Activated CD4-positive, alpha-beta T cell treated with anti-CD3 and anti-CD28 coated beads, Interleukin-10, Interleukin-2, amounts not matched to agents 100 ng/mL and 50 ng/mL, durations not matched to agents 16 hours and 8 hours (primary cell): ENCODE results near the gene MTCL3.
"Not testable (repeated sequence)": the region's sequence is repeated elsewhere in the genome, so short reads cannot be mapped to it uniquely, and the experiment has no call there.

ENCODE experiments used
- DNase-seq: peaks from one replicate; pipeline ENCODE4 v3.0.0-alpha.2; 2020

Gene MTCL3

DNA sequence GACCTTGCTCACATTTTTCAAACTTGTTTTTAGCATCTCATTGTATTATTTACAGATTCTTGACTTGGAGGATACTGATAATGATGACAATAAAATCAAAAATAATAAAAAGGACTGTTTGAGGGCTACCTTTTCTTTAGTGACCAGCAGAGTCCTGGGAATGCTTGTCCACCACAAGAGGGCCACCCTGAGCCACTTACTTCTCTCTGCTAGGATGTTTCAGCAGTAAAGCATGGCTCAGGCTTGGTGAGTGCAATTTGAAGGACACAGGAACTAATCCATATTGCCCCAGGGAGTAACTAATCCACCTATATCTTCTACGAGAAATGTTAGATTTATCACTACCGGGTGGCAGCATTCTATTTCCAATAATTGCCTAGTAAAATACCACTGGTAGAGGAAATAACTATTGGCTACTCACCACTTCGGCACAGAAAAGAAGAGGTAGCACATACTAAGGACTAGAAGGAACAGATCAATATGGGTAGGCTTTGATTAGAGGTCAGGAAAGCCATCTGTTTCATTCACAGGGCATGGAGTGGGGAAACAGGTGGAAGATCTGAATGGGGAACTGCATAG lies 54.2 kb downstream of the MTCL3 start:
- peak; percentile 69 for DNase-seq

DNA sequence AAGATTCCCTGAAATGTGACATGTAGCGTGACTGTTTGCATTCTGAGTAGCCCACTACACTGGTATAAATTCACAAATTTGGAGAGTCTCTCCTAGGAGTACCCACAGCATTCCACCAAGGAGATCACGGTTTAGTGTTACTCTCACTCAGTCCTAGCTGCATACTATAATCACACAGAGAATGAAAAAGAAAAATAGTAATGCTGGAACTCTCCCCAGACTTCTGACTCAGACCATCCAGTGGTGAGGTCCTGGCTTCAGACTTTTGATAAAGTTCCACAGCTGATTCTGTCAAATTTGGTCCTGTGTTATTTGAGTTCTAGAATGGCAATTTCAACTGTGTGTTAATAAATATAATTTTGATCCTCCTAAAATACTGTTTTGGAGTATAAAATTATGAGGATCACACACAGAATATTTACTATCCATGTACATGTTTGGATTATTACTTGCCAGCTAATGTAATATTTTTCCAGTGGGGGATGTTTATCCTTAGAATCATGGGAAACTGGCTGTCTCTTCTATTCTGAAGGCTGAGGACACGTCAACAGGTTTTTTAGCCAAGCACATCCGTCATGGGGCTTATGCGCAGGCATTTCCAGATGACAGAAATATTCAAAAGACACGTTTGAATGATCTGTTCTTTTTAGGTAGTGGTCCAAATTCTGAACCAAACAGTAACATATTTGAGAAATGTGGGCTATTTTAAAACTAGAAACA lies 54.8 kb downstream of the MTCL3 start:
- DNase-seq: no peak

DNA sequence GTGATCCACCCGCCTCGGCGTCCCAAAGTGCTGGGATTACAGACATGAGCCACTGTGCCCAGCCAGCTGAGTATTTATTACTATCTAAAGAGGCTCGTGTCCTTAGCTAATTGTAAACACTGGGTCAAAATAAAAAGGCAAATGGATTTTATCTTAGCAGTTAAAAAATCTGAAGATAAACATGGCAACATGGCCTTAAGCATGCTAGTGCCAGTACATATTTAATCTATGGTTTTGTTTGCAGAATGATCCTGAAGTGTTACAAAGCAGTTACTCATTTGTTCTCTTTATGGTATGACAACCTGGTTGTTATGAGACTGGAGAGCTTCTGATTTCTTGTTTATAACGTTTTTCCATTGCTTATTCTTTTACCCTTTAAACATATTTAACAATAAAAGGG lies 56.1 kb downstream of the MTCL3 start:
- no peak for DNase-seq

DNA sequence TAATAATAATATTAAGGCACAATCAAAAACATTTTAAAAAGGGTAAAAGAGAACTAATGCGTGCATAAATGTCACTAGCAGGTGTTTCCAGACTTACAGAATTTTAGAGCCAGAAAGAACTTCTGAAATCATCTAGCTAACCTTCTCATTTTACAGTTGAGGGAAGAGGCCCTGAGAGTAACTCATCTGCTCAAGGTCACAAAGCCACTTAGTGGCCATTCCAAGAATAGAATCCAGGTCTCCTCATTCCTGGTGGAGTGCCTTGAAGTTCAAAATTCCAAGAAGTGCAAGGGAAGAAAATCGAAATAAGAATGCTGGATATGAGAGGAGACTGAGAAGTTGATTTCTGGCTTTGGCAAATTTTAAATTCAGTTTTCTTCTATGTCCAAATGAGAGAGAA lies 56.8 kb downstream of the MTCL3 start:
- DNase-seq: no peak

GRCh38 chr6:127460465-127460864 lies 58.7 kb downstream of the MTCL3 start:
- peak; percentile 15 for DNase-seq

DNA sequence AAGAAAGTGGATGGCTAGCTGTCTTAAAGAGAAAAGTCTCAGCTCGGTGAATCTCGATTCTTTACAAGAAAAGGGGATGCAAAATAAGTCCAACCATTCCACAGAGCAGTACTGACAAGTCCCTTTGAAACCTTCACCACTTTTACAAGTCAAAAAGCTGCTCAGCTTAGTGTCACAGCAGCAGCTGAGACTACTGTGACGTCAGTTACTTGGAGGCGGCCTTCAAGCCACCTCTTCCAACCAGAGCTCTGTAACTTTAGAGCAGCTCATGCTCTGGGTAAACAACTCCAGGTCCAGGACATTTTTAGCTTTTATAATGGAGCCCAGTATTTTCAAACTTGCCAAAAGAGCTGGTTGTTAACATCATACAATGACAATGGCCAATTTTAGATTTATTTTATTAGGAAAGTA lies 59.9 kb downstream of the MTCL3 start, which contains the start of gene KIAA0408:
TSS of gene KIAA0408 (minus strand) at position 159 of the 411 bp plus-strand sequence. CDS start 5,408 bp downstream, outside the sequence.
- no peak for DNase-seq

DNA sequence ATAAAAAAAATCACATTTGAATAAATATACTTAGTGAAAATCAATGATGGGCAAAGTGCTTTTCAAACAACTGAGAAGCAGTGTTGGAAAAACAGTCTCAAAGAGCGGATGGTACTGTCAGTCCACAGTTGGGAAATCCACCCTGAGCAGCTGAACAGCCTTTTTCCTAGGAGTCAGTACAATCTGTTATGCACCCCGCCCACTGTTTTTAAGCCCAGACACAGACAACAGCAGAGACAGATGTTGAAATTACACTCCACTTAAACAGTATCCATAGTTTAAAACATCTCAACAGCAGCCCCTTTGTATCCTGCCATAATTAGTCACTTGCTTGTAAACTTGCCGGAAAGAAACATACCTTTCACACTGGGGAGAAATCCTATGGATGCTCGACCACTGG lies 60.3 kb downstream of the MTCL3 start:
- no peak for DNase-seq

DNA sequence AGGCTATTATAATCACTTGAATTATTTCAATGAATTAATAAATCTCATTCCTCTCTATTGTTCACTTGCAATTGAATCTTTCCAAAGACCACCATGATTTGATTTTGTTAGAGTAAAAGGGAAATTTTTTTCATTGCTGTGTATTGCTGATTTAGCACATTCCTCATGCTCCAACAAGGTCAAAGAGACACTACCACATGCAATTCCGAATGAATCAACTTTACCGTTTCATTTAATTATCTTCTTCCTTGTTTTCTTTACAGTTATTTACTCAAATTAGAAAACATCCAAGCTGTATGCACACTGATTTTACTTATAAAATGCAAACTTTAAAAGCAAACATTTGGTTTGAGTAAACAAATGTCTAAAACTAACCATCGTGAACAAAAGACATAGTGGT lies 60.9 kb downstream of the MTCL3 start:
- no peak for DNase-seq

DNA sequence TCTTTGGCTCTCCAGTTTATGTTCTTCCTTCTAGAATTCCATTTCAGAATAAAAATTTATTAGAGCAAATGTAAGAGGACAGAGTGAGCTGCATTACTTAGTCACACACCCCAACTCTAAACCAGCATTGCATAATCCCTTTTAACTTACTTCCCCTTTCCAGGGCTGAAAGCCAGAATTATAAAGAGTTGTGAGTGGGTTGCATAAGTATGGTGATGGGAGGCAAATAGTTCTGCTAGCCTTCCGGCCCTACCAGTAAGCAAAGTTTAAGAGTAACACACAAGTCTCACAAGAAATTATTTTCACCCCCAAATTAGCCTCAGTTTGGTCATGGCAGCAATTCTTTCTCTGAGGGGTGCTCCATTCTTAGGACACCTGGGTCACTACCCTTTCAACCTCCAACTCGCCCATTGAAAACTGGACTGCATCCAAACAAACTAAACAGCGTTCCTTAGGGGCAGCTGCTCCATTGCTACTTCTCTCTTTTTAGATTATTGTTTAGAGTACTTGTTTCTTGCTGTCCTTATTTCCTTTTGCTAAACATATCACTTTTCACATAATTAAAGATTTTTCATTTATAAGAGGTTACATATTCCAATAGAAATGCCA lies 61.6 kb downstream of the MTCL3 start:
- DNase-seq: no peak

DNA sequence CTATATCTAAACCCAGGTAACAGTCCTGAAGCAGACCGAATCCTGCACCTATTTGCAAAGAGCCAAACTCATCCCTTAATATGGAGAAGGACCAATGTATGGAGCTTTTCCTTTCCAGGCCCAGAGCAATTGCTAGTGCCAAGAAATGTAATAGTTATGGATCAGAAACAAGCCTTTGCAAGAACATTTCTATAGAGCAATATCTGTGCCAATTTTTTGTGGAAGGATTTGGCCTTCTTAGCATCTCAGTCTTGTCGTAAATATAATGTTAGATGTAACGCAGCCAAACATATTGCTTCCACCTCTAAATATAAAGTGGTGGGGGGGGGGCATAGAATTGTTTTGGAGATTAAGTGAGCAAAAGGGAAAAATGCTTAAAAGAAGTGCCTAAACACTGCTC lies 62.7 kb downstream of the MTCL3 start:
- no peak for DNase-seq

- no peak for DNase-seq
These were observed 65.1 kb downstream of the MTCL3 start for GRCh38 chr6:127453845-127454619.

- no peak for DNase-seq
These were observed 66.3 kb downstream of the MTCL3 start for GRCh38 chr6:127452803-127453202.

- no peak for DNase-seq
These were observed 67.7 kb downstream of the MTCL3 start for GRCh38 chr6:127451388-127451787.

- no peak for DNase-seq
These were observed 71.4 kb downstream of the MTCL3 start for GRCh38 chr6:127447780-127448179.

DNA sequence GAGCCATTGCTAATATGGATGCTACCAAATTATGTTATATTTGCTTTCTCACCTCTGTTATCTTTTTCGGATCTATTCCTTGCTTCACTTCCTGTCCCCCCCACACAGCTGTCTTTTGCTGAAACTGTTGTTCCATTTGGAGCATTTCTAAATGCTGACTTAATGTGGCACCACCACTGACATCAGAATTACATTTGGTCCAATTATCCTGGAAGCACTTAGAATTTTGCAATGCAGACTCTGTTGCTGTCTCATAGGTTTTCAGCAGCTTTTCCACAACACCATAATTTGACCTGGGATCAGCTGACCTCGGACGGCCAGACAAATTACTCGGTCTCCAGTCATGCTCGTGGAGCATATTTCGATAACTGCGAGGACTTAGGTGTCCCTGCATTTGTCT lies 72.8 kb downstream of the MTCL3 start:
- DNase-seq: no peak

- no peak for DNase-seq
These were observed 77.3 kb downstream of the MTCL3 start for GRCh38 chr6:127441881-127442280.

- no peak for DNase-seq
These were observed 79.4 kb downstream of the MTCL3 start for GRCh38 chr6:127439718-127440117.

- DNase-seq: no peak
These were observed 82.5 kb downstream of the MTCL3 start for GRCh38 chr6:127436578-127437110.

DNA sequence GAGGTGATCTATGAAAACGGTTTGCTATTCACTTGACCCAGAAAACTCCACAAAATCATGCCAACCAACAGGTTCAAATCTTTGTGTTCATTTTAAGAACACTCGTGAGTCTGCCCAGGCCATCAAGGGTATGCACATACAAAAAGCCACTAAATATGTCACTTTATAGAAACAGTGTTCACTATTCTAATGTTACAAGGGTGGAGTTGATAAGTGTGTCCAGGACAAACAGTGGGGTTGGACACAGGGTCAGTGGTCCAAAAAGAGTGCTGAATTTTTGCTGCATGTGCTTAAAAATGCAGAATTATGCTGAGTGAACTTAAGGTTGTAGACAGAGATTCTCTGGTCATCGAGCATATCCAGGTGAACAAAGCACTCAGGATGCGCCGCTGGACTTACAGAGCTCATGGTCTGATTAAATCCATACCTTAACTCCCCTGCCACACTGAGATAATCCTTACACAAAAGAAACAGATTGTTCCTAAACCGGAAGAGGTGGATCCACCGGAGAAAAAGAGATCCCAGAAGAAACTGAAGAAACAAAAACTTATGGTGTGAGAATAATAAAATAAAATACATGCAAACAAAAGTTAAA lies 83.4 kb downstream of the MTCL3 start:
- no peak for DNase-seq

- DNase-seq: no peak
These were observed 84.5 kb downstream of the MTCL3 start for GRCh38 chr6:127434651-127435050.

- DNase-seq: not testable (repeated sequence)
These were observed 90.6 kb downstream of the MTCL3 start for GRCh38 chr6:127428562-127428961.

DNA sequence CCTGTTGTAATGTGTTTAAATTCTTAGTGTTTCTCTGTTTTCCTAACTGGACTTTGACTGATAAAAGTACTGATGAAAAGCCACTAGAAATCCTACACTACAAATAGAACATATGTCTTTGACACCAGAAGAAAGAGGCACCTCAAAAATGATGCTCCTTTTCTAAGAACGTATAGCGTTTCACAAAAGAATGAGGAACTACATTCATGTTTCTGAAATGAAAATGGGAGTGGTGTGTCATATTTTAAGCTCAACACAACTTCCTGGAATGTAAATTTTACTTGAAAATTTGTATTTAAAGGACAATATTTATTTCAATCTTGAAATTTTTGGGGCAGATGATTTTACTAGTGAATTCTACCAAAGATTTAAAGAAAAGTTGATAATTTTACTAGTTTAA lies 95.2 kb downstream of the MTCL3 start:
- no peak for DNase-seq
